Keratinocyte (primary cell): ENCODE data around the gene FAM186B.

ENCODE experiments used
- CTCF ChIP-seq, 3 experiments: IDR thresholded peaks in 1 of 3; conservative IDR thresholded peaks in 1 of 3; optimal IDR thresholded peaks in 1 of 3; 2 replicates in 2 of 3; 3 replicates in 1 of 3; pipeline versions ENCODE3 to v1.5.1; 2011; ENCODE audit warnings: low read length in 3 of 3, mild to moderate bottlenecking in 3 of 3, moderate library complexity in 2 of 3, control low read depth in 1 of 3, inconsistent platforms in 1 of 3; ENCODE audit not compliant: insufficient read depth in 2 of 3; ENCODE audit errors: extremely low read depth in 1 of 3
- EZH2 ChIP-seq: IDR thresholded peaks from one replicate; pipeline ENCODE4 v1.6.1; 2012; ENCODE audit warnings: inconsistent platforms, mild to moderate bottlenecking, low read length, moderate library complexity

DNA sequence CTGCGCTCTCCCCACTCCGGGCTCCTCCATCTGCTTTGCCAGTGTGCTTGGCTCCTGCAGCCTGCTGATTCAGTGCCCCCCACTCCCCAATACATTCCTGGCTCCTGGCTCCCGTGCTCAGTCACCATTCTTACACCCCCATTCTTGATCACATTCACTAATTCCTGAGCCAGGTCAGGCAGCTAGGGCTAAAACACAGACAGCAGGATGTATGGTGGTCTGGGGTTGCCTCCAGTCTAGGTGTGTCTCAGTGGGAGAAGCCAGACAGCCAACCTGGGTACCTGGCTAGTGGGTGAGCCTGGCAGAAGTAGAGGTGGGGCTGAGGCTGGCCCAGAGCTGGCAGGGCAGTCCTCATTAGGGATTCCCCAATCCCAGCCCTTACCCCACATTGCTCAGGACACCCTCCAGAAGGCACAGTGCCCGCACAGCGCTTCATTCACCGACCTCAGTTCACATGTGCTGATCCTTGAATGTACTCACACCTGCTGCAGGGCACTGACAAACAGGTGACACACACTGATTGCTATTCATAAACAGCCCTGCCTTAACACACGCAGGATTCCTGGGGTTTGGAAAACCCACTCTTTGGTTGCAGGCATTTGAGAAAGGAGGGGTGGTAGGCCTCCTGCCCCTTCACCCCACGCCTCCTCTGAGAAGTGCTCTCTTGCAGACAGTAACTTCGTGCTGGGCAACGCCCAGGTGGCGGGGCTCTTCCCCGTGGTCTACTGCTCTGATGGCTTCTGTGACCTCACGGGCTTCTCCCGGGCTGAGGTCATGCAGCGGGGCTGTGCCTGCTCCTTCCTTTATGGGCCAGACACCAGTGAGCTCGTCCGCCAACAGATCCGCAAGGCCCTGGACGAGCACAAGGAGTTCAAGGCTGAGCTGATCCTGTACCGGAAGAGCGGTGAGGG lies 65.0 kb downstream of the FAM186B start:
- no peak for TF ChIP-seq CTCF (optimal IDR thresholded peaks at IDR 0.05 in 1 of 3, IDR thresholded peaks at IDR 0.05 in 1 of 3, conservative IDR thresholded peaks at IDR 0.05 in 1 of 3; ENCODE audit: extremely low read depth in 1 of 3, insufficient read depth in 2 of 3, low read length in 3 of 3)
- no peak for TF ChIP-seq EZH2
